GM23338 (cell line): ENCODE measurements around the gene SCP2. TPM values are rescaled to one million over a fixed set of nuclear protein-coding genes. Genes with fewer than 3 reads are reported as not detected.

Source experiments
- ATAC-seq: fragments of 200-7000 bp; cut with Tn5 transposase; 3 replicates; pipeline ENCODE4 v1.9.1; 2020
- DNase-seq: peaks from one replicate; pipeline ENCODE4 v3.0.0-alpha.2; 2015; ENCODE audit warnings: low spot score
- H2AFZ ChIP-seq: fragments of 200-600 bp; sonication (generic); 2 replicates; pipeline ENCODE4 v1.8.0; 2016; ENCODE audit warnings: antibody characterized with exemption, mild to moderate bottlenecking, moderate library complexity
- H3F3A ChIP-seq: fragments of 200-600 bp; sonication (generic); replicated peaks from 2 replicates; pipeline ENCODE4 v1.8.0; 2017; ENCODE audit warnings: antibody characterized with exemption, mixed run types, low read depth
- H3K27ac ChIP-seq: fragments of 200-600 bp; sonication (generic); 2 replicates; pipeline ENCODE4 v1.6.1; 2016; ENCODE audit warnings: low read depth
- H3K27me3 ChIP-seq: fragments of 200-600 bp; sonication (generic); 2 replicates; pipeline ENCODE4 v1.8.0; 2016; ENCODE audit warnings: mild to moderate bottlenecking, mixed run types, moderate library complexity; ENCODE audit not compliant: insufficient read depth
- H3K36me3 ChIP-seq: fragments of 200-600 bp; sonication (generic); 2 replicates; pipeline ENCODE4 v1.8.0; 2016; ENCODE audit warnings: mild to moderate bottlenecking; ENCODE audit not compliant: insufficient read depth
- H3K4me1 ChIP-seq: fragments of 200-600 bp; sonication (generic); 2 replicates; pipeline ENCODE4 v1.8.0; 2016; ENCODE audit warnings: mild to moderate bottlenecking, moderate library complexity; ENCODE audit not compliant: insufficient read depth
- H3K4me2 ChIP-seq: fragments of 200-600 bp; sonication (generic); 2 replicates; pipeline ENCODE4 v1.7.1; 2017; ENCODE audit warnings: mixed run types
- H3K4me3 ChIP-seq: fragments of 200-600 bp; sonication (generic); 2 replicates; pipeline ENCODE4 v1.6.1; 2016; ENCODE audit warnings: mixed run types
- H3K79me2 ChIP-seq: fragments of 200-600 bp; sonication (generic); replicated peaks from 2 replicates; pipeline ENCODE4 v1.8.0; 2017; ENCODE audit warnings: mild to moderate bottlenecking; ENCODE audit not compliant: insufficient read depth
- H3K9me2 ChIP-seq: fragments of 200-600 bp; sonication (generic); 2 replicates; pipeline ENCODE4 v1.8.0; 2017; ENCODE audit not compliant: insufficient read depth
- H4K20me1 ChIP-seq: fragments of 200-600 bp; sonication (generic); replicated peaks from 2 replicates; pipeline ENCODE4 v1.8.0; 2017; ENCODE audit warnings: mild to moderate bottlenecking; ENCODE audit not compliant: insufficient read depth
- H3K27ac Mint-ChIP-seq: 2 replicates; pipeline ENCODE4 v1.8.0; 2020; ENCODE audit warnings: inconsistent platforms, mild to moderate bottlenecking, moderate library complexity, mixed read lengths
- H3K27me3 Mint-ChIP-seq: 3 replicates; pipeline ENCODE4 v1.8.0; 2022; ENCODE audit warnings: low read depth, mild to moderate bottlenecking, moderate library complexity, mixed read lengths, inconsistent platforms; ENCODE audit not compliant: insufficient read depth, poor library complexity
- H3K36me3 Mint-ChIP-seq: 3 replicates; pipeline ENCODE4 v1.8.0; 2021; ENCODE audit warnings: low read depth, mild to moderate bottlenecking, inconsistent platforms, moderate library complexity, mixed read lengths
- H3K4me1 Mint-ChIP-seq: 3 replicates; pipeline ENCODE4 v1.8.0; 2020; ENCODE audit warnings: mild to moderate bottlenecking, inconsistent platforms, mixed read lengths
- H3K4me3 Mint-ChIP-seq: 3 replicates; pipeline ENCODE4 v1.8.0; 2021; ENCODE audit warnings: moderate library complexity, mild to moderate bottlenecking, inconsistent platforms, mixed read lengths
- H3K9me3 Mint-ChIP-seq: 3 replicates; pipeline ENCODE4 v1.8.0; 2020; ENCODE audit warnings: moderate library complexity, mild to moderate bottlenecking, inconsistent platforms, mixed read lengths
- CTCF ChIP-seq, 2 experiments: fragments of 200-600 bp in 1 of 2; sonication (generic) in 1 of 2; conservative IDR thresholded peaks; 2 replicates each; pipeline versions ENCODE4 v1.5.1 to v1.6.1; 2016 to 2017; ENCODE audit warnings: antibody characterized with exemption in 2 of 2, low read depth in 2 of 2, mild to moderate bottlenecking in 2 of 2, moderate library complexity in 1 of 2
- ETS1 ChIP-seq: IDR thresholded peaks from 2 replicates; pipeline ENCODE4 v1.6.1; 2016; ENCODE audit warnings: antibody characterized with exemption
- EZH2 ChIP-seq: fragments of 200-600 bp; sonication (generic); IDR thresholded peaks from one replicate; pipeline ENCODE4 v1.8.0; 2017; ENCODE audit warnings: antibody characterized with exemption, mild to moderate bottlenecking, low read depth; ENCODE audit not compliant: unreplicated experiment
- EZH2phosphoT487 ChIP-seq: fragments of 200-600 bp; sonication (generic); IDR thresholded peaks from one replicate; pipeline ENCODE4 v1.8.1; 2018; ENCODE audit warnings: antibody characterized with exemption; ENCODE audit not compliant: unreplicated experiment
- JUNB ChIP-seq: IDR thresholded peaks from one replicate; pipeline ENCODE4 v1.6.1; 2016; ENCODE audit warnings: antibody characterized with exemption; ENCODE audit not compliant: unreplicated experiment
- NANOG ChIP-seq: IDR thresholded peaks from 2 replicates; pipeline ENCODE4 v1.6.1; 2016; ENCODE audit warnings: antibody characterized with exemption, borderline replicate concordance
- REST ChIP-seq: IDR thresholded peaks from one replicate; pipeline ENCODE4 v1.6.1; 2018; ENCODE audit warnings: antibody characterized with exemption; ENCODE audit not compliant: unreplicated experiment
- STAT1 ChIP-seq: IDR thresholded peaks from one replicate; pipeline ENCODE4 v1.6.1; 2016; ENCODE audit warnings: antibody characterized with exemption; ENCODE audit not compliant: unreplicated experiment
- ZNF331 ChIP-seq: fragments of 250-450 bp; sonication (Bioruptor Pico); IDR thresholded peaks from 2 replicates; pipeline ENCODE4 v1.5.0; 2020; ENCODE audit warnings: low read depth, mild to moderate bottlenecking, moderate library complexity
- ZNF462 ChIP-seq: fragments of 250-450 bp; sonication (Bioruptor Pico); IDR thresholded peaks from 2 replicates; pipeline ENCODE4 v1.5.0; 2020; ENCODE audit warnings: mild to moderate bottlenecking, moderate library complexity
- polyA plus RNA-seq: library from polyadenylated mRNA; unstranded; fragments of >200 nt; fragmentation: Nextera tagmentation; extraction: Ambion mirVana; gene quantifications from 2 replicates; pipeline ENCODE4 v1.2.1, GENCODE V29; 2016
- total RNA-seq: library from RNA; depleted of rRNA; stranded (reverse); fragments of >200 nt; shearing (Covaris generic); gene quantifications from 2 replicates; pipeline ENCODE4 v1.2.3, GENCODE V29; 2014

Gene SCP2
- total and polyA plus RNA-seq, 2 experiments from 2014 or later, result 66.3 to 116 TPM

GRCh38 chr1:53037159-53037558, 110.1 kb downstream of the SCP2 start (continued):
- TF ChIP-seq ETS1 (no peak), CTCF (conservative IDR thresholded peaks at IDR 0.05; ENCODE audit: low read depth in 2 of 2) (no peak), REST (no peak), ZNF331 (no peak), EZH2 (no peak), NANOG (no peak), JUNB (no peak), STAT1 (no peak)

- peaks cover 3% of the 10 kb centered on the region; the same call in 2 of the 3 replicates for H3K4me1 Mint-ChIP-seq
- TF ChIP-seq ZNF462 (CRISPR knock-in tag), result no peak
- TF ChIP-seq ZNF331, result no peak
- no peak for TF ChIP-seq STAT1
- TF ChIP-seq EZH2phosphoT487, result no peak
- TF ChIP-seq JUNB, result no peak
- no peak for TF ChIP-seq CTCF (conservative IDR thresholded peaks at IDR 0.05; ENCODE audit: low read depth in 2 of 2)
Measured at GRCh38 chr1:53038566-53038965, 111.5 kb downstream of the SCP2 start.

More at GRCh38 chr1:53038566-53038965, 111.5 kb downstream of the SCP2 start:
- H3K36me3 Mint-ChIP-seq, result peaks cover 4% of the 10 kb centered on the region
- no peaks in the 10 kb centered on the region for H4K20me1 ChIP-seq
- no peak overlapping the region for H3K4me3 Mint-ChIP-seq
- no peak overlapping the region for H3K4me3 ChIP-seq
- H3K27me3 Mint-ChIP-seq, result peaks cover 5% of the 10 kb centered on the region
- H3K9me3 Mint-ChIP-seq, result no peaks in the 10 kb centered on the region
- no peak for DNase-seq
- no peak for ATAC-seq
- 0 out of 2 replicates have a peak, but pooled peaks cover 4% of the 10 kb centered on the region for H3K36me3 ChIP-seq
- H3K4me1 ChIP-seq, result peaks cover 10% of the 10 kb centered on the region; the same call in 1 of the 2 replicates
- no peak overlapping the region for H3K4me2 ChIP-seq
- no peak overlapping the region for H2AFZ ChIP-seq
- H3K27me3 ChIP-seq, result no peaks in the 10 kb centered on the region
- no peak overlapping the region for H3K27ac Mint-ChIP-seq
- H3K9me2 ChIP-seq, result no peaks in the 10 kb centered on the region
- no peaks in the 10 kb centered on the region for H3F3A ChIP-seq
- no peaks in the 10 kb centered on the region for H3K79me2 ChIP-seq
- no peak overlapping the region for H3K27ac ChIP-seq
